ENCODE measurements around the gene CUX1.

DNA sequence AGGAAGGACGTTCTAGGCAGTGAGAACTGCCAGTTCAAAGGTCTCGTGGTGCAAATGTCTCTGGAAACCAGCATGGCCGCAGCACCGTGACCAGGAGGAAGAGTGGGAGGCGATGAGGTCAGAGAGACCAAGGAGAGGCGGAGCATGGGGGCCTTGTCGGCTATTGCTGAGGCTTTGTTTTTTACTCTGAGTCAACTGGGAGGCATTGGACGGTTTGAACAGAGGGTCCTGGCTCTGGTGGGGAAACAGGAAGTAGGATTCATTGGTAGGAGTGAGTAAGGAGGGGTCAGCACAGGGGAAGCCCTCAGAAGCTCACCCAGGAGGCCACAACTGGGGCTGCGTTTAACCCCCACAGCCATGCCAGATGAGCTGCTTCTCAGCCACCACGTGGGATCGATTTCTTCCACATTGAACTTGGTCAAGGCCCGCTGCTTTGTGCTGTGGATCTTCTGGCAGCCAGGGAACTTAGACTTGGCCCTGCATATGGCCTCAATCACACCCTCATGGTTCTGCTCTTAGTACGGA is 447.0 kb downstream of the CUX1 start:
- TF ChIP-seq ZC3H10 (CRISPR knock-in tag; IDR thresholded peaks at IDR 0.05) (no peak), ZNF70 (CRISPR knock-in tag; IDR thresholded peaks at IDR 0.05) (no peak), TCF4 (CRISPR knock-in tag; IDR thresholded peaks at IDR 0.05; ENCODE audit: borderline replicate concordance) (no peak), TOX (CRISPR knock-in tag; IDR thresholded peaks at IDR 0.05; ENCODE audit: borderline replicate concordance) (no peak), ZNF8 (CRISPR knock-in tag; IDR thresholded peaks at IDR 0.05) (no peak), SNAI2 (CRISPR knock-in tag; IDR thresholded peaks at IDR 0.05) (no peak), ZFP30 (CRISPR knock-in tag; IDR thresholded peaks at IDR 0.05) (no peak), BACH2 (CRISPR knock-in tag; IDR thresholded peaks at IDR 0.05; ENCODE audit: borderline replicate concordance) (no peak)
- TF ChIP-seq, protein P1, sequence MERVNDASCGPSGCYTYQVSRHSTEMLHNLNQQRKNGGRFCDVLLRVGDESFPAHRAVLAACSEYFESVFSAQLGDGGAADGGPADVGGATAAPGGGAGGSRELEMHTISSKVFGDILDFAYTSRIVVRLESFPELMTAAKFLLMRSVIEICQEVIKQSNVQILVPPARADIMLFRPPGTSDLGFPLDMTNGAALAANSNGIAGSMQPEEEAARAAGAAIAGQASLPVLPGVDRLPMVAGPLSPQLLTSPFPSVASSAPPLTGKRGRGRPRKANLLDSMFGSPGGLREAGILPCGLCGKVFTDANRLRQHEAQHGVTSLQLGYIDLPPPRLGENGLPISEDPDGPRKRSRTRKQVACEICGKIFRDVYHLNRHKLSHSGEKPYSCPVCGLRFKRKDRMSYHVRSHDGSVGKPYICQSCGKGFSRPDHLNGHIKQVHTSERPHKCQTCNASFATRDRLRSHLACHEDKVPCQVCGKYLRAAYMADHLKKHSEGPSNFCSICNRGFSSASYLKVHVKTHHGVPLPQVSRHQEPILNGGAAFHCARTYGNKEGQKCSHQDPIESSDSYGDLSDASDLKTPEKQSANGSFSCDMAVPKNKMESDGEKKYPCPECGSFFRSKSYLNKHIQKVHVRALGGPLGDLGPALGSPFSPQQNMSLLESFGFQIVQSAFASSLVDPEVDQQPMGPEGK (CRISPR knock-in tag; IDR thresholded peaks at IDR 0.05; ENCODE audit: borderline replicate concordance): no peak
- TF ChIP-seq, protein P2, sequence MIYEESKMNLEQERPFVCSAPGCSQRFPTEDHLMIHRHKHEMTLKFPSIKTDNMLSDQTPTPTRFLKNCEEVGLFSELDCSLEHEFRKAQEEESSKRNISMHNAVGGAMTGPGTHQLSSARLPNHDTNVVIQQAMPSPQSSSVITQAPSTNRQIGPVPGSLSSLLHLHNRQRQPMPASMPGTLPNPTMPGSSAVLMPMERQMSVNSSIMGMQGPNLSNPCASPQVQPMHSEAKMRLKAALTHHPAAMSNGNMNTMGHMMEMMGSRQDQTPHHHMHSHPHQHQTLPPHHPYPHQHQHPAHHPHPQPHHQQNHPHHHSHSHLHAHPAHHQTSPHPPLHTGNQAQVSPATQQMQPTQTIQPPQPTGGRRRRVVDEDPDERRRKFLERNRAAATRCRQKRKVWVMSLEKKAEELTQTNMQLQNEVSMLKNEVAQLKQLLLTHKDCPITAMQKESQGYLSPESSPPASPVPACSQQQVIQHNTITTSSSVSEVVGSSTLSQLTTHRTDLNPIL (CRISPR knock-in tag; IDR thresholded peaks at IDR 0.05; ENCODE audit: low read depth): no peak

Data from SK-N-SH treated with all-trans-retinoic acid at 6 μM for 48 hours (cell line).